Measurements from ENCODE around the gene CLPTM1L.

GRCh38 chr5:1270426-1270825, 74.5 kb downstream of the CLPTM1L start:
- no peak for TF ChIP-seq PKNOX1 (IDR thresholded peaks at IDR 0.05)
- TF ChIP-seq TARDBP (IDR thresholded peaks at IDR 0.05) = no peak
- no peak for TF ChIP-seq FOXA1 (IDR thresholded peaks at IDR 0.05)
- TF ChIP-seq FOXK2 (IDR thresholded peaks at IDR 0.05) = no peak
- TF ChIP-seq ELF4 (IDR thresholded peaks at IDR 0.05) = no peak

Data from HEK293T (cell line).